Sciatic nerve (tissue), 2 donors: ENCODE results near the gene SAP30L. TPM values are rescaled to one million over a fixed set of nuclear protein-coding genes. Genes with fewer than 3 reads are reported as not detected.

Experiments
- ATAC-seq: fragments of 200-7000 bp; cut with Tn5 transposase; one replicate; pipeline ENCODE4 v1.9.1; 2020; ENCODE audit warnings: mild to moderate bottlenecking, moderate library complexity
- DNase-seq: peaks from one replicate; pipeline ENCODE4 v3.0.0-alpha.2; 2020; ENCODE audit warnings: low spot score
- intact Hi-C: fragments of 100-400 bp; cut with DNase I; formaldehyde crosslinking; loops from one replicate; pipeline ENCODE4 v1.14.2; 2022
- total RNA-seq: library from RNA; stranded (reverse); fragmentation: NEBNext Ultra II Directional; extraction: Animal tissue kit (Norgen Biotek cat#: 25700); gene quantifications from one replicate; pipeline ENCODE4 v1.2.1, GENCODE V29; 2021
- donor health status: DM: no; HTN: no; CAD: no.
- donor health status: DM: no; HTN: no; CAD: no.

The SAP30L gene
- total RNA-seq, 1 donor from 2014 or later, result 41.8 TPM

- DNase-seq (no peak), ATAC-seq (no peak)
- intact Hi-C loops, result no loop called here
These were observed 30.8 kb downstream of the SAP30L start for GRCh38 chr5:154476354-154477205.

GRCh38 chr5:154477382-154478223, 31.8 kb downstream of the SAP30L start:
- DNase-seq (no peak), ATAC-seq (peak; percentile 22)
- intact Hi-C loops, result no loop called here

GRCh38 chr5:154478224-154478565, 32.4 kb downstream of the SAP30L start, which contains the start of gene HAND1:
TSS of gene HAND1 (minus strand) at chr5:154478227. CDS start at chr5:154478008, 219 bp downstream.
- peak; percentile 46 for ATAC-seq
- intact Hi-C loops, result no loop called here
- DNase-seq, result peak; percentile 65

GRCh38 chr5:154478752-154479159, 33.0 kb downstream of the SAP30L start:
- ATAC-seq (peak; percentile 13), DNase-seq (no peak)
- intact Hi-C loops, result no loop called here

GRCh38 chr5:154479160-154479943, 33.6 kb downstream of the SAP30L start:
- DNase-seq, result no peak
- intact Hi-C loops, result no loop called here
- peak; percentile 6 for ATAC-seq

GRCh38 chr5:154479944-154480750, 34.4 kb downstream of the SAP30L start:
- DNase-seq, result no peak
- no peak for ATAC-seq
- intact Hi-C loops, result no loop called here

GRCh38 chr5:154480847-154481246, 35.0 kb downstream of the SAP30L start:
- ATAC-seq (no peak), DNase-seq (no peak)
- intact Hi-C loops, result no loop called here

- ATAC-seq (no peak), DNase-seq (no peak)
- intact Hi-C loops, result no loop called here
These were observed 36.0 kb downstream of the SAP30L start for GRCh38 chr5:154481584-154482381.

GRCh38 chr5:154482528-154483449, 37.0 kb downstream of the SAP30L start:
- DNase-seq, result no peak
- ATAC-seq, result no peak
- intact Hi-C loops, result no loop called here

- ATAC-seq (no peak), DNase-seq (no peak)
- intact Hi-C loops, result no loop called here
These were observed 38.0 kb downstream of the SAP30L start for GRCh38 chr5:154483654-154484392.

GRCh38 chr5:154484393-154485095, 38.7 kb downstream of the SAP30L start:
- DNase-seq, result no peak
- no peak for ATAC-seq
- intact Hi-C loops, result no loop called here

GRCh38 chr5:154485096-154485491, 39.3 kb downstream of the SAP30L start:
- DNase-seq, result no peak
- intact Hi-C loops, result no loop called here
- no peak for ATAC-seq

- no peak for DNase-seq
- ATAC-seq, result no peak
- intact Hi-C loops, result no loop called here
These were observed 40.1 kb downstream of the SAP30L start for GRCh38 chr5:154485850-154486426.

- DNase-seq, result no peak
- intact Hi-C loops, result no loop called here
- ATAC-seq, result no peak
These were observed 40.6 kb downstream of the SAP30L start for GRCh38 chr5:154486427-154486866.

GRCh38 chr5:154487541-154487940, 41.7 kb downstream of the SAP30L start:
- intact Hi-C loops, result no loop called here
- no peak for ATAC-seq
- DNase-seq, result no peak
